Activated CD8-positive, alpha-beta memory T cell treated with anti-CD3 and anti-CD28 coated beads, Interleukin-2, amount 10 ng/mL, durations not matched to agents 7 days and 5 days (primary cell): ENCODE measurements around the gene FSHB. TPM values are rescaled to one million over a fixed set of nuclear protein-coding genes. Genes with fewer than 3 reads are reported as not detected.
"Not testable (repeated sequence)": the region's sequence is repeated elsewhere in the genome, so short reads cannot be mapped to it uniquely, and the experiment has no call there.

Source experiments
- ATAC-seq: fragments of 150-1000 bp; cut with Tn5 transposase; one replicate; pipeline ENCODE4 v1.10.0; 2021; ENCODE audit warnings: moderate library complexity
- CTCF ChIA-PET: fragments of 350-600 bp; sonication (Branson Sonifier 250); formaldehyde crosslinking; loops from one replicate; lab custom pipeline; 2021; ENCODE audit warnings: antibody characterized with exemption; lab: Charles Lee
- DNase-seq: peaks from one replicate; pipeline ENCODE4 v3.0.0-alpha.2; 2020
- H3K27ac Mint-ChIP-seq: one replicate; pipeline ENCODE4 v1.8.0; 2021; ENCODE audit warnings: mild to moderate bottlenecking, mixed read lengths
- H3K27me3 Mint-ChIP-seq: one replicate; pipeline ENCODE4 v1.8.0; 2021; ENCODE audit warnings: mixed read lengths
- H3K36me3 Mint-ChIP-seq: one replicate; pipeline ENCODE4 v1.8.0; 2021; ENCODE audit warnings: mild to moderate bottlenecking, mixed read lengths
- H3K4me1 Mint-ChIP-seq: one replicate; pipeline ENCODE4 v1.8.0; 2021; ENCODE audit warnings: mixed read lengths
- H3K4me3 Mint-ChIP-seq: one replicate; pipeline ENCODE4 v1.8.0; 2021; ENCODE audit warnings: mild to moderate bottlenecking, moderate library complexity, mixed read lengths
- H3K9me3 Mint-ChIP-seq: one replicate; pipeline ENCODE4 v1.8.0; 2022; ENCODE audit warnings: low read depth, mixed read lengths
- total RNA-seq, 2 experiments: library from RNA; stranded (reverse); gene quantifications; one replicate each; pipeline ENCODE4 v1.2.3, GENCODE V29; 2021

Gene FSHB
- total RNA-seq, 2 experiments from 2014 or later: not detected

GRCh38 chr11:30239025-30239424 lies 8.2 kb downstream of the FSHB start:
- Mint-ChIP-seq H3K27ac (no peak overlapping the region), H3K9me3 (no peaks in the 10 kb centered on the region), H3K36me3 (no peaks in the 10 kb centered on the region), H3K4me3 (no peak overlapping the region), H3K4me1 (no peaks in the 10 kb centered on the region), H3K27me3 (no peaks in the 10 kb centered on the region)
- CTCF ChIA-PET: no interaction called here
- ATAC-seq (no peak), DNase-seq (no peak)

- no peak for DNase-seq
- no peak overlapping the region for H3K27ac Mint-ChIP-seq
- no peaks in the 10 kb centered on the region for H3K4me1 Mint-ChIP-seq
- H3K4me3 Mint-ChIP-seq: no peak overlapping the region
- ATAC-seq: no peak
- H3K27me3 Mint-ChIP-seq: peaks cover 4% of the 10 kb centered on the region
- no peaks in the 10 kb centered on the region for H3K36me3 Mint-ChIP-seq
- CTCF ChIA-PET: no interaction called here
- no peaks in the 10 kb centered on the region for H3K9me3 Mint-ChIP-seq
Observed at GRCh38 chr11:30244265-30244664, 13.5 kb downstream of the FSHB start.

GRCh38 chr11:30245621-30246020 lies 14.8 kb downstream of the FSHB start:
- CTCF ChIA-PET: no interaction called here
- Mint-ChIP-seq H3K27ac (no peak overlapping the region), H3K27me3 (peaks cover 4% of the 10 kb centered on the region), H3K9me3 (no peaks in the 10 kb centered on the region), H3K4me3 (no peak overlapping the region), H3K36me3 (no peaks in the 10 kb centered on the region), H3K4me1 (no peaks in the 10 kb centered on the region)
- no peak for ATAC-seq
- DNase-seq: no peak

- H3K36me3 Mint-ChIP-seq: no peaks in the 10 kb centered on the region
- no peak for DNase-seq
- no peak overlapping the region for H3K27ac Mint-ChIP-seq
- H3K27me3 Mint-ChIP-seq: peaks cover 6% of the 10 kb centered on the region
- H3K9me3 Mint-ChIP-seq: no peaks in the 10 kb centered on the region
- CTCF ChIA-PET: no interaction called here
- ATAC-seq: no peak
- H3K4me3 Mint-ChIP-seq: no peak overlapping the region
- no peaks in the 10 kb centered on the region for H3K4me1 Mint-ChIP-seq
Observed at GRCh38 chr11:30254307-30255298, 23.8 kb downstream of the FSHB start.

GRCh38 chr11:30255637-30256036 lies 24.8 kb downstream of the FSHB start:
- Mint-ChIP-seq H3K27me3 (peaks cover 6% of the 10 kb centered on the region), H3K27ac (no peak overlapping the region), H3K4me3 (no peak overlapping the region), H3K36me3 (no peaks in the 10 kb centered on the region), H3K4me1 (no peaks in the 10 kb centered on the region), H3K9me3 (no peaks in the 10 kb centered on the region)
- CTCF ChIA-PET: no interaction called here
- ATAC-seq: no peak
- no peak for DNase-seq

GRCh38 chr11:30257058-30257457 lies 26.2 kb downstream of the FSHB start:
- Mint-ChIP-seq H3K36me3 (no peaks in the 10 kb centered on the region), H3K4me1 (no peaks in the 10 kb centered on the region), H3K9me3 (no peaks in the 10 kb centered on the region), H3K27ac (no peak overlapping the region), H3K4me3 (no peak overlapping the region), H3K27me3 (peaks cover 8% of the 10 kb centered on the region)
- ATAC-seq (no peak), DNase-seq (no peak)
- CTCF ChIA-PET: no interaction called here

- Mint-ChIP-seq H3K9me3 (no peaks in the 10 kb centered on the region), H3K27ac (no peak overlapping the region), H3K4me1 (no peaks in the 10 kb centered on the region), H3K27me3 (peaks cover 7% of the 10 kb centered on the region), H3K4me3 (no peak overlapping the region), H3K36me3 (no peaks in the 10 kb centered on the region)
- CTCF ChIA-PET: no interaction called here
- DNase-seq (no peak), ATAC-seq (no peak)
Observed at GRCh38 chr11:30258679-30259078, 27.9 kb downstream of the FSHB start.

GRCh38 chr11:30260813-30261212 lies 30.0 kb downstream of the FSHB start:
- H3K9me3 Mint-ChIP-seq: no peaks in the 10 kb centered on the region
- no peaks in the 10 kb centered on the region for H3K36me3 Mint-ChIP-seq
- H3K27ac Mint-ChIP-seq: no peak overlapping the region
- DNase-seq (no peak), ATAC-seq (no peak)
- no peak overlapping the region for H3K4me3 Mint-ChIP-seq
- H3K27me3 Mint-ChIP-seq: peaks cover 2% of the 10 kb centered on the region
- CTCF ChIA-PET: interaction anchor here (2.0 kb wide), 1 partner anchor 132 kb away, joined by 5 read pairs; no protein-coding TSS in a partner anchor
- no peaks in the 10 kb centered on the region for H3K4me1 Mint-ChIP-seq

- no peak overlapping the region for H3K27ac Mint-ChIP-seq
- no peaks in the 10 kb centered on the region for H3K4me1 Mint-ChIP-seq
- peaks cover 2% of the 10 kb centered on the region for H3K27me3 Mint-ChIP-seq
- no peak for DNase-seq
- ATAC-seq: no peak
- no peak overlapping the region for H3K4me3 Mint-ChIP-seq
- no peaks in the 10 kb centered on the region for H3K36me3 Mint-ChIP-seq
- CTCF ChIA-PET: interaction anchor here (2.0 kb wide), 1 partner anchor 133 kb away, joined by 5 read pairs; no protein-coding TSS in a partner anchor
- no peaks in the 10 kb centered on the region for H3K9me3 Mint-ChIP-seq
Observed at GRCh38 chr11:30261821-30262220, 31.0 kb downstream of the FSHB start.

- DNase-seq, H3K4me1 Mint-ChIP-seq, H3K27ac Mint-ChIP-seq, H3K9me3 Mint-ChIP-seq, ATAC-seq, CTCF ChIA-PET, H3K4me3 Mint-ChIP-seq, H3K36me3 Mint-ChIP-seq: not testable (repeated sequence)
- peaks cover 19% of the 10 kb centered on the region for H3K27me3 Mint-ChIP-seq
Observed at GRCh38 chr11:30268638-30269037, 37.8 kb downstream of the FSHB start.

GRCh38 chr11:30270671-30271070 lies 39.9 kb downstream of the FSHB start:
- no peak for ATAC-seq
- Mint-ChIP-seq H3K9me3 (no peaks in the 10 kb centered on the region), H3K4me1 (no peaks in the 10 kb centered on the region), H3K27ac (no peak overlapping the region), H3K4me3 (no peak overlapping the region), H3K36me3 (no peaks in the 10 kb centered on the region), H3K27me3 (peaks cover 29% of the 10 kb centered on the region)
- CTCF ChIA-PET: no interaction called here
- no peak for DNase-seq

GRCh38 chr11:30277176-30277575 lies 46.4 kb downstream of the FSHB start:
- H3K9me3 Mint-ChIP-seq: no peaks in the 10 kb centered on the region
- CTCF ChIA-PET: no interaction called here
- H3K27me3 Mint-ChIP-seq: peaks cover 26% of the 10 kb centered on the region
- H3K27ac Mint-ChIP-seq: no peak overlapping the region
- DNase-seq (no peak), ATAC-seq (no peak)
- no peaks in the 10 kb centered on the region for H3K36me3 Mint-ChIP-seq
- no peak overlapping the region for H3K4me3 Mint-ChIP-seq
- H3K4me1 Mint-ChIP-seq: peaks cover 12% of the 10 kb centered on the region

GRCh38 chr11:30279796-30280195 lies 49.0 kb downstream of the FSHB start:
- H3K4me1 Mint-ChIP-seq: peaks cover 20% of the 10 kb centered on the region
- DNase-seq (no peak), ATAC-seq (no peak)
- no peak overlapping the region for H3K4me3 Mint-ChIP-seq
- H3K27me3 Mint-ChIP-seq: peaks cover 11% of the 10 kb centered on the region
- no peak overlapping the region for H3K27ac Mint-ChIP-seq
- CTCF ChIA-PET: no interaction called here
- no peaks in the 10 kb centered on the region for H3K36me3 Mint-ChIP-seq
- no peaks in the 10 kb centered on the region for H3K9me3 Mint-ChIP-seq
